Midbrain (tissue), 1 donor: ENCODE measurements around the gene GAMT.

Source experiments
- DNase-seq: peaks from one replicate; lab custom pipeline; 2025; lab: John Stamatoyannopoulos, UW

The GAMT gene

GRCh38 chr19:1384478-1385110 lies 16.7 kb downstream of the GAMT start:
- no peak for DNase-seq

- DNase-seq, result no peak
Observed at GRCh38 chr19:1384085-1384462, 17.3 kb downstream of the GAMT start.

GRCh38 chr19:1383312-1384084 lies 17.8 kb downstream of the GAMT start, which contains the start of gene NDUFS7:
TSS of gene NDUFS7 (plus strand) at chr19:1383907. CDS start at chr19:1383927, 20 bp downstream.
- DNase-seq, result peak; percentile 95

- DNase-seq, result no peak
Observed at GRCh38 chr19:1383017-1383311, 18.4 kb downstream of the GAMT start.

- DNase-seq, result no peak
Observed at GRCh38 chr19:1382250-1382649, 19.1 kb downstream of the GAMT start.

GRCh38 chr19:1379961-1380489 lies 21.3 kb downstream of the GAMT start:
- no peak for DNase-seq

- no peak for DNase-seq
Observed at GRCh38 chr19:1379126-1379905, 22.0 kb downstream of the GAMT start.

GRCh38 chr19:1377965-1378785 lies 23.2 kb downstream of the GAMT start:
- no peak for DNase-seq

- no peak for DNase-seq
Observed at GRCh38 chr19:1377176-1377964, 24.0 kb downstream of the GAMT start.

- no peak for DNase-seq
Observed at GRCh38 chr19:1376415-1376805, 24.9 kb downstream of the GAMT start.

GRCh38 chr19:1374250-1374577 lies 27.1 kb downstream of the GAMT start:
- no peak for DNase-seq

GRCh38 chr19:1373534-1374249 lies 27.6 kb downstream of the GAMT start:
- peak; percentile 60 for DNase-seq

GRCh38 chr19:1373042-1373533 lies 28.3 kb downstream of the GAMT start:
- no peak for DNase-seq

GRCh38 chr19:1370579-1371361 lies 30.6 kb downstream of the GAMT start:
- no peak for DNase-seq

GRCh38 chr19:1369214-1369805 lies 32.0 kb downstream of the GAMT start:
- no peak for DNase-seq

GRCh38 chr19:1366899-1367870 lies 34.2 kb downstream of the GAMT start:
- no peak for DNase-seq

GRCh38 chr19:1366296-1366695 lies 35.0 kb downstream of the GAMT start:
- DNase-seq, result no peak
